K562 (cell line): ENCODE results near the gene MARS1. TPM values are rescaled to one million over a fixed set of nuclear protein-coding genes. Genes with fewer than 3 reads are reported as not detected.

Source experiments
- BACH1 ChIP-seq: fragments of 200-800 bp; sonication (Bioruptor generic); IDR thresholded peaks from 2 replicates; pipeline ENCODE4 v1.6.1; 2016; ENCODE audit warnings: missing genetic modification characterization, missing compliant biosample characterization
- CBX5 ChIP-seq: IDR thresholded peaks from 2 replicates; pipeline ENCODE4 v1.6.1; 2014; ENCODE audit warnings: low read depth, borderline replicate concordance
- CREB5 ChIP-seq: fragments of 250-450 bp; sonication (Bioruptor Pico); IDR thresholded peaks from 2 replicates; pipeline ENCODE4 v1.5.0; 2020; ENCODE audit warnings: mild to moderate bottlenecking
- CTCF ChIP-seq, 3 experiments: IDR thresholded peaks in 2 of 3; conservative IDR thresholded peaks in 1 of 3; 2 replicates each; pipeline ENCODE4 v1.5.1; 2011 to 2012; ENCODE audit warnings: low read length in 3 of 3, mild to moderate bottlenecking in 3 of 3, control low read depth in 2 of 3, improper control_type of control experiment in 1 of 3, inconsistent platforms in 1 of 3, low read depth in 1 of 3, mixed read lengths in 1 of 3, moderate library complexity in 1 of 3; ENCODE audit not compliant: insufficient read depth in 2 of 3
- CXXC5 ChIP-seq: fragments of 250-450 bp; sonication (Bioruptor Pico); IDR thresholded peaks from 2 replicates; pipeline ENCODE4 v1.8.0; 2022; ENCODE audit warnings: inconsistent platforms, mild to moderate bottlenecking, moderate library complexity
- DPF2 ChIP-seq: fragments of 450-650 bp; IDR thresholded peaks from 2 replicates; pipeline ENCODE4 v1.6.1; 2016
- EP400 ChIP-seq: fragments of 450-650 bp; IDR thresholded peaks from 2 replicates; pipeline ENCODE4 v1.6.1; 2017; ENCODE audit warnings: antibody characterized with exemption, mild to moderate bottlenecking, moderate library complexity
- ETS2 ChIP-seq: IDR thresholded peaks from 2 replicates; pipeline ENCODE4 v1.6.1; 2016; ENCODE audit warnings: borderline replicate concordance, missing genetic modification characterization, mild to moderate bottlenecking, moderate library complexity, missing compliant biosample characterization; ENCODE audit not compliant: poor library complexity, severe bottlenecking
- ETV1 ChIP-seq: fragments of 450-650 bp; conservative IDR thresholded peaks from 2 replicates; pipeline ENCODE4 v1.6.1; 2016; ENCODE audit warnings: missing genetic modification characterization, control low read depth, low read depth, missing compliant biosample characterization
- EZH2 ChIP-seq: IDR thresholded peaks from 2 replicates; pipeline ENCODE4 v1.6.1; 2012; ENCODE audit warnings: low read depth, mild to moderate bottlenecking, inconsistent platforms, low read length, borderline replicate concordance
- FOXM1 ChIP-seq, 2 experiments: fragments of 450-650 bp in 1 of 2; sonication (generic) in 1 of 2; formaldehyde crosslinking in 1 of 2; IDR thresholded peaks; 2 replicates each; pipeline versions ENCODE4 v1.6.1 to v1.9.0; 2017 to 2022; ENCODE audit warnings: low read depth in 2 of 2, mild to moderate bottlenecking in 2 of 2, missing genetic modification reagents in 1 of 2, moderate library complexity in 1 of 2
- HDAC3 ChIP-seq: fragments of 450-650 bp; IDR thresholded peaks from 2 replicates; pipeline ENCODE4 v1.6.1; 2018; ENCODE audit warnings: borderline replicate concordance, mild to moderate bottlenecking, moderate library complexity; ENCODE audit not compliant: partially characterized antibody
- ID3 ChIP-seq, 2 experiments: fragments of 250-450 bp in 1 of 2; fragments of 450-650 bp in 1 of 2; sonication (Bioruptor Pico) in 1 of 2; IDR thresholded peaks; 2 replicates each; pipeline versions ENCODE4 v1.6.1 to v1.8.0; 2016 to 2021; ENCODE audit warnings: mild to moderate bottlenecking in 2 of 2, moderate library complexity in 2 of 2, missing compliant biosample characterization in 1 of 2, missing genetic modification characterization in 1 of 2
- MAFF ChIP-seq: IDR thresholded peaks from 2 replicates; pipeline ENCODE4 v1.6.1; 2012; ENCODE audit warnings: low read length, improper control_type of control experiment
- MEIS2 ChIP-seq: fragments of 450-650 bp; IDR thresholded peaks from 2 replicates; pipeline ENCODE4 v1.6.1; 2014; ENCODE audit warnings: mild to moderate bottlenecking; ENCODE audit not compliant: partially characterized antibody
- MYNN ChIP-seq, 2 experiments: sonication (generic); formaldehyde crosslinking in 1 of 2; IDR thresholded peaks; 2 replicates each; pipeline versions ENCODE4 v1.5.0 to v1.6.1; 2016 to 2020; ENCODE audit warnings: antibody characterized with exemption in 1 of 2, missing genetic modification reagents in 1 of 2
- NONO ChIP-seq, 2 experiments: fragments of 200-400 bp in 1 of 2; fragments of 450-650 bp in 1 of 2; formaldehyde crosslinking in 1 of 2; IDR thresholded peaks; 2 replicates each; pipeline ENCODE4 v1.6.1; 2017; ENCODE audit warnings: low read depth in 2 of 2, mild to moderate bottlenecking in 2 of 2, moderate library complexity in 2 of 2, low read length in 1 of 2
- PCBP1 ChIP-seq: fragments of 200-400 bp; formaldehyde crosslinking; IDR thresholded peaks from 2 replicates; pipeline ENCODE4 v1.6.1; 2018; ENCODE audit warnings: mild to moderate bottlenecking, low read depth, low read length; ENCODE audit not compliant: poor library complexity, severe bottlenecking
- POLR2AphosphoS5 ChIP-seq: IDR thresholded peaks from 2 replicates; pipeline ENCODE4 v1.6.1; 2011; ENCODE audit warnings: mild to moderate bottlenecking, low read depth, low read length, moderate library complexity; ENCODE audit not compliant: control insufficient read depth, insufficient read depth
- TCF15 ChIP-seq: fragments of 250-450 bp; sonication (Bioruptor Pico); IDR thresholded peaks from 2 replicates; pipeline ENCODE4 v1.8.0; 2022; ENCODE audit warnings: moderate library complexity, mild to moderate bottlenecking, inconsistent platforms
- TRIM24 ChIP-seq, 2 experiments: fragments of 450-650 bp; IDR thresholded peaks; 2 replicates each; pipeline ENCODE4 v1.6.1; 2016
- ZBTB34 ChIP-seq: fragments of 250-450 bp; sonication (Bioruptor Pico); IDR thresholded peaks from 2 replicates; pipeline ENCODE4 v1.8.0; 2021; ENCODE audit warnings: mild to moderate bottlenecking, moderate library complexity
- ZNF764 ChIP-seq: fragments of 250-450 bp; sonication (Bioruptor Pico); IDR thresholded peaks from 2 replicates; pipeline ENCODE4 v1.4.0; 2020; ENCODE audit warnings: low read depth, mild to moderate bottlenecking, moderate library complexity
- polyA plus RNA-seq, 8 experiments: library from polyadenylated mRNA; depleted of rRNA in 4 of 8; stranded (reverse) in 5 of 8; unstranded in 3 of 8; fragments of >200 nt; fragmentation: Nextera tagmentation in 2 of 8; fragmentation: Illumina TruSeq in 1 of 8; extraction: Ambion mirVana in 2 of 8; extraction: Trizol in 1 of 8; gene quantifications; 2 replicates each; pipeline versions ENCODE4 v1.2.1 to v1.2.3, GENCODE V29; 2011 to 2014; ENCODE audit warnings: inconsistent platforms in 1 of 8, missing spikeins in 1 of 8
- total RNA-seq, 7 experiments: library from RNA; depleted of rRNA in 6 of 7; stranded (reverse); fragments of >200 nt in 6 of 7; fragmentation: Illumina TruSeq in 2 of 7; extraction: Trizol in 2 of 7; gene quantifications; 2 replicates each; pipeline versions ENCODE4 v1.2.1 to v1.2.3, GENCODE V29; 2011 to 2021; ENCODE audit warnings: low replicate concordance in 1 of 7

MARS1 gene
- total and polyA plus RNA-seq, 9 of the 15 experiments (the other 6 are each of a cell fraction or from before 2014, with no cell fraction given), result 117 to 382 (median 220) TPM

GRCh38 chr12:57552306-57552651, 64.4 kb downstream of the MARS1 start (continued):
- no peak for TF ChIP-seq ZBTB34 (CRISPR knock-in tag)
- no peak for TF ChIP-seq CTCF (IDR thresholded peaks at IDR 0.05 in 2 of 3, conservative IDR thresholded peaks at IDR 0.05 in 1 of 3; ENCODE audit: insufficient read depth in 2 of 3, low read depth in 1 of 3, low read length in 3 of 3)
- peak; percentile 94 for TF ChIP-seq MEIS2
- no peak for TF ChIP-seq PCBP1
- no peak for TF ChIP-seq ETV1 (tag)
- TF ChIP-seq TCF15 (CRISPR knock-in tag), result no peak
- TF ChIP-seq CREB5 (CRISPR knock-in tag), result no peak
- TF ChIP-seq CBX5, result no peak
- TF ChIP-seq ID3 (CRISPR knock-in tag; IDR thresholded peaks at IDR 0.05), result no peak
- no peak for TF ChIP-seq ID3 (tag; IDR thresholded peaks at IDR 0.05)
- TF ChIP-seq FOXM1 (IDR thresholded peaks at IDR 0.05; ENCODE audit: low read depth), result peak; percentile 89
- no peak for TF ChIP-seq FOXM1 (CRISPR knock-in tag; IDR thresholded peaks at IDR 0.05; ENCODE audit: low read depth)
- peak in 1 of 2 experiments; percentile 65; a peak in 1 of 4 replicates for TF ChIP-seq NONO (IDR thresholded peaks at IDR 0.05; ENCODE audit: low read depth in 2 of 2, low read length in 1 of 2)
- peak; percentile 57 for TF ChIP-seq HDAC3
- TF ChIP-seq POLR2AphosphoS5, result peak; percentile 96
- no peak for TF ChIP-seq ETS2 (tag)
- TF ChIP-seq TRIM24 (IDR thresholded peaks at IDR 0.05), result peak; percentile 68 to 82
- no peak for TF ChIP-seq ZNF764 (CRISPR knock-in tag)
- no peak for TF ChIP-seq EZH2
- peak; percentile 56; the same call in 1 of the 2 replicates for TF ChIP-seq EP400
- peak; percentile 57 for TF ChIP-seq CXXC5 (CRISPR knock-in tag)
- TF ChIP-seq DPF2, result peak; percentile 92
- TF ChIP-seq MAFF, result no peak
- no peak for TF ChIP-seq BACH1
- 0 out of 2 replicates have a peak, but pooled peaks have one; percentile 33 for TF ChIP-seq MYNN (IDR thresholded peaks at IDR 0.05)
- no peak for TF ChIP-seq MYNN (CRISPR knock-in tag; IDR thresholded peaks at IDR 0.05)
